Mesendoderm (in vitro differentiated cells): ENCODE results near the gene KANSL1.

ENCODE experiments used
- DNase-seq: peaks from one replicate; pipeline ENCODE4 v3.0.0; 2013
- H2AK5ac ChIP-seq: 2 replicates; pipeline ENCODE4 v1.6.1; 2013; ENCODE audit warnings: low read length, inconsistent platforms
- H2BK120ac ChIP-seq: 2 replicates; pipeline ENCODE4 v1.6.1; 2013; ENCODE audit warnings: low read depth, mild to moderate bottlenecking, low read length, moderate library complexity, mixed read lengths
- H2BK15ac ChIP-seq: replicated peaks from 2 replicates; pipeline ENCODE4 v1.6.1; 2013; ENCODE audit warnings: low read depth, mild to moderate bottlenecking, moderate library complexity
- H2BK5ac ChIP-seq: 2 replicates; pipeline ENCODE4 v1.6.1; 2013; ENCODE audit warnings: low read length, inconsistent platforms
- H3K18ac ChIP-seq: 2 replicates; pipeline ENCODE4 v1.6.1; 2013; ENCODE audit warnings: mild to moderate bottlenecking, low read length, mixed read lengths
- H3K23ac ChIP-seq: one replicate; pipeline ENCODE4 v1.6.1; 2013; ENCODE audit warnings: low read length
- H3K27ac ChIP-seq: 2 replicates; pipeline ENCODE4 v1.5.1; 2013; ENCODE audit warnings: low read depth, mild to moderate bottlenecking, inconsistent platforms, low read length, moderate library complexity
- H3K27me3 ChIP-seq: 2 replicates; pipeline ENCODE4 v1.6.1; 2013; ENCODE audit warnings: low read length, control low read depth, mild to moderate bottlenecking, inconsistent platforms; ENCODE audit not compliant: insufficient read depth, poor library complexity
- H3K36me3 ChIP-seq: 2 replicates; pipeline ENCODE4 v1.6.1; 2013; ENCODE audit warnings: low read length, inconsistent platforms; ENCODE audit not compliant: control insufficient read depth, insufficient read depth
- H3K4ac ChIP-seq: one replicate; pipeline ENCODE4 v1.6.1; 2013; ENCODE audit warnings: low read depth, mild to moderate bottlenecking, low read length, moderate library complexity
- H3K4me1 ChIP-seq: 2 replicates; pipeline ENCODE4 v1.6.1; 2013; ENCODE audit warnings: low read depth, low read length, inconsistent platforms; ENCODE audit not compliant: control insufficient read depth
- H3K4me2 ChIP-seq: 2 replicates; pipeline ENCODE4 v1.6.1; 2013; ENCODE audit warnings: low read length
- H3K4me3 ChIP-seq: 2 replicates; pipeline ENCODE4 v1.5.1; 2013; ENCODE audit warnings: mild to moderate bottlenecking, low read length
- H3K56ac ChIP-seq: one replicate; pipeline ENCODE4 v1.6.1; 2013; ENCODE audit warnings: low read length
- H3K79me1 ChIP-seq: 2 replicates; pipeline ENCODE4 v1.6.1; 2013; ENCODE audit warnings: low read length, inconsistent platforms
- H3K79me2 ChIP-seq: 2 replicates; pipeline ENCODE4 v1.6.1; 2013; ENCODE audit warnings: mild to moderate bottlenecking, low read length; ENCODE audit not compliant: control insufficient read depth, insufficient read depth
- H3K9ac ChIP-seq: 2 replicates; pipeline ENCODE4 v1.6.1; 2013; ENCODE audit warnings: low read length, inconsistent platforms
- H4K5ac ChIP-seq: one replicate; pipeline ENCODE4 v1.6.1; 2013; ENCODE audit warnings: low read length
- H4K8ac ChIP-seq: one replicate; pipeline ENCODE4 v1.6.1; 2013; ENCODE audit warnings: low read depth, mild to moderate bottlenecking, control low read depth, low read length, moderate library complexity
- WGBS: extraction: QIAGEN DNeasy Blood & Tissue Kit; methylation state at CpG from one replicate; pipeline ENCODE4 v1.1.7; 2013; ENCODE audit warnings: low lambda C conversion rate, missing lambda C conversion rate; ENCODE audit not compliant: insufficient coverage; ENCODE audit errors: extremely low coverage; 5-methylcytosine and 5-hydroxymethylcytosine counted together

Gene KANSL1

DNA sequence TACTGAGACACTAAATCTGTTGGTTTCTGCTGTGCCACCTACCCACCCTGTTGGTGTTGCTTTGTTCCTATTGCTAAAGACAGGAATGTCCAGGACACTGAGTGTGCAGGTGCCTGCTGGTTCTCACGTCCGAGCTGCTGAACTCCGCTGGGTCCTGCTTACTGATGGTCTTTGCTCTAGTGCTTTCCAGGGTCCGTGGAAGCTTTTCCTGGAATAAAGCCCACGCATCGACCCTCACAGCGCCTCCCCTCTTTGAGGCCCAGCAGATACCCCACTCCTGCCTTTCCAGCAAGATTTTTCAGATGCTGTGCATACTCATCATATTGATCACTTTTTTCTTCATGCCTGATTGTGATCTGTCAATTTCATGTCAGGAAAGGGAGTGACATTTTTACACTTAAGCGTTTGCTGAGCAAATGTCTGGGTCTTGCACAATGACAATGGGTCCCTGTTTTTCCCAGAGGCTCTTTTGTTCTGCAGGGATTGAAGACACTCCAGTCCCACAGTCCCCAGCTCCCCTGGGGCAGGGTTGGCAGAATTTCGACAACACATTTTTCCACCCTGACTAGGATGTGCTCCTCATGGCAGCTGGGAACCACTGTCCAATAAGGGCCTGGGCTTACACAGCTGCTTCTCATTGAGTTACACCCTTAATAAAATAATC, 179.6 kb downstream of the KANSL1 start:
- Histone ChIP-seq H4K8ac (no peak overlapping the region), H3K18ac (no peak overlapping the region), H3K9ac (no peak overlapping the region), H3K4ac (no peak overlapping the region), H2AK5ac (no peak overlapping the region), H3K36me3 (no peaks in the 10 kb centered on the region), H4K5ac (no peak overlapping the region), H3K56ac (no peak overlapping the region), H2BK120ac (no peak overlapping the region), H3K4me2 (no peak overlapping the region), H2BK5ac (no peak overlapping the region), H3K27ac (no peak overlapping the region), H3K23ac (no peak overlapping the region), H3K79me2 (no peaks in the 10 kb centered on the region), H3K79me1 (no peaks in the 10 kb centered on the region), H3K27me3 (no peaks in the 10 kb centered on the region), H2BK15ac (no peak overlapping the region), H3K4me1 (no peaks in the 10 kb centered on the region), H3K4me3 (no peak overlapping the region)
- DNase-seq = no peak
- WGBS = no CpG with 5 or more reads among the region's 9 CpGs

DNA sequence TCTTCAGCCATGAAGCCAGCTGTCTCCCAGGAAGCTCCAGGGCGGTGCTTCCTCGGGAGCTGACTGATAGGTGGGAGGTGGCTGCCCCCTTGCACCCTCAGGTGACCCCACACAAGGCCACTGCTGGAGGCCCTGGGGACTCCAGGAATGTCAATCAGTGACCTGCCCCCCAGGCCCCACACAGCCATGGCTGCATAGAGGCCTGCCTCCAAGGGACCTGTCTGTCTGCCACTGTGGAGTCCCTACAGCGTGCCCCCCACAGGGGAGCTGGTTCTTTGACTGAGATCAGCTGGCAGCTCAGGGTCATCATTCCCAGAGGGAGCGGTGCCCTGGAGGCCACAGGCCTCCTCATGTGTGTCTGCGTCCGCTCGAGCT, 180.1 kb downstream of the KANSL1 start:
- WGBS = no CpG with 5 or more reads among the region's 7 CpGs
- H3K79me1 ChIP-seq = no peaks in the 10 kb centered on the region
- no peaks in the 10 kb centered on the region for H3K4me1 ChIP-seq
- H3K9ac ChIP-seq = no peak overlapping the region
- no peak overlapping the region for H3K4me3 ChIP-seq
- no peaks in the 10 kb centered on the region for H3K27me3 ChIP-seq
- no peak overlapping the region for H3K27ac ChIP-seq
- no peaks in the 10 kb centered on the region for H3K36me3 ChIP-seq
- no peak overlapping the region for H2BK15ac ChIP-seq
- H2AK5ac ChIP-seq = no peak overlapping the region
- H2BK5ac ChIP-seq = no peak overlapping the region
- H3K4ac ChIP-seq = no peak overlapping the region
- no peak overlapping the region for H3K18ac ChIP-seq
- H4K5ac ChIP-seq = no peak overlapping the region
- no peak for DNase-seq
- H3K79me2 ChIP-seq = no peaks in the 10 kb centered on the region
- no peak overlapping the region for H2BK120ac ChIP-seq
- no peak overlapping the region for H3K4me2 ChIP-seq
- no peak overlapping the region for H3K23ac ChIP-seq
- no peak overlapping the region for H4K8ac ChIP-seq
- H3K56ac ChIP-seq = no peak overlapping the region

DNA sequence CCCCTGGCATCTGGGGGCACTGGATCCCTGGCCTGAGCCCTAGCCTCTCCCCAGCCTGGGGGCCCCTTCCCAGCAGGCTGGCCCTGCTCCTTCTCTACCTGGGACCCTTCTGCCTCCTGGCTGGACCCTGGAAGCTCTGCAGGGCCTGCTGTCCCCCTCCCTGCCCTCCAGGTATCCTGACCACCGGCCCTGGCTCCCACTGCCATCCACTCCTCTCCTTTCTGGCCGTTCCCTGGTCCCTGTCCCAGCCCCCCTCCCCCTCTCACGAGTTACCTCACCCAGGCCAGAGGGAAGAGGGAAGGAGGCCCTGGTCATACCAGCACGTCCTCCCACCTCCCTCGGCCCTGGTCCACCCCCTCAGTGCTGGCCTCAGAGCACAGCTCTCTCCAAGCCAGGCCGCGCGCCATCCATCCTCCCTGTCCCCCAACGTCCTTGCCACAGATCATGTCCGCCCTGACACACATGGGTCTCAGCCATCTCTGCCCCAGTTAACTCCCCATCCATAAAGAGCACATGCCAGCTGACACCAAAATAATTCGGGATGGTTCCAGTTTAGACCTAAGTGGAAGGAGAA, 180.6 kb downstream of the KANSL1 start:
- Histone ChIP-seq H2AK5ac (no peak overlapping the region), H3K4ac (no peak overlapping the region)

DNA sequence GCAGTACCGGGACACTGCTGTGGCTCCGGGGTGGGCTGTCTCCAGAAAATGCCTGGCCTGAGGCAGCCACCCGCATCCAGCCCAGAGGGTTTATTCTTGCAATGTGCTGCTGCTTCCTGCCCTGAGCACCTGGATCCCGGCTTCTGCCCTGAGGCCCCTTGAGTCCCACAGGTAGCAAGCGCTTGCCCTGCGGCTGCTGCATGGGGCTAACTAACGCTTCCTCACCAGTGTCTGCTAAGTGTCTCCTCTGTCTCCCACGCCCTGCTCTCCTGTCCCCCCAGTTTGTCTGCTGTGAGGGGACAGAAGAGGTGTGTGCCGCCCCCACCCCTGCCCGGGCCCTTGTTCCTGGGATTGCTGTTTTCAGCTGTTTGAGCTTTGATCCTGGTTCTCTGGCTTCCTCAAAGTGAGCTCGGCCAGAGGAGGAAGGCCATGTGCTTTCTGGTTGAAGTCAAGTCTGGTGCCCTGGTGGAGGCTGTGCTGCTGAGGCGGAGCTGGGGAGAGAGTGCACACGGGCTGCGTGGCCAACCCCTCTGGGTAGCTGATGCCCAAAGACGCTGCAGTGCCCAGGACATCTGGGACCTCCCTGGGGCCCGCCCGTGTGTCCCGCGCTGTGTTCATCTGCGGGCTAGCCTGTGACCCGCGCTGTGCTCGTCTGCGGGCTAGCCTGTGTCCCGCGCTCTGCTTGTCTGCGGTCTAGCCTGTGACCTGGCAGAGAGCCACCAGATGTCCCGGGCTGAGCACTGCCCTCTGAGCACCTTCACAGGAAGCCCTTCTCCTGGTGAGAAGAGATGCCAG, 181.3 kb downstream of the KANSL1 start:
- Histone ChIP-seq H3K18ac (no peak overlapping the region), H3K4me3 (no peak overlapping the region), H2BK15ac (no peak overlapping the region), H3K79me2 (no peaks in the 10 kb centered on the region), H3K79me1 (no peaks in the 10 kb centered on the region), H2BK120ac (no peak overlapping the region), H2BK5ac (no peak overlapping the region), H3K56ac (no peak overlapping the region), H3K4me1 (no peaks in the 10 kb centered on the region), H3K36me3 (no peaks in the 10 kb centered on the region), H4K8ac (no peak overlapping the region), H3K4ac (no peak overlapping the region), H2AK5ac (no peak overlapping the region), H4K5ac (no peak overlapping the region), H3K23ac (no peak overlapping the region), H3K27me3 (no peaks in the 10 kb centered on the region), H3K27ac (no peak overlapping the region), H3K9ac (no peak overlapping the region), H3K4me2 (no peak overlapping the region)
- peak; percentile 31 for DNase-seq
- WGBS = no CpG with 5 or more reads among the region's 28 CpGs

More for the DNA sequence above, 180.6 kb downstream of the KANSL1 start:
- Histone ChIP-seq H3K27ac (no peak overlapping the region), H4K5ac (no peak overlapping the region), H2BK5ac (no peak overlapping the region), H3K56ac (no peak overlapping the region), H3K4me1 (no peaks in the 10 kb centered on the region), H3K79me2 (no peaks in the 10 kb centered on the region), H3K36me3 (no peaks in the 10 kb centered on the region), H3K23ac (no peak overlapping the region), H2BK15ac (no peak overlapping the region), H3K27me3 (no peaks in the 10 kb centered on the region), H3K4me3 (no peak overlapping the region), H3K9ac (no peak overlapping the region), H3K79me1 (no peaks in the 10 kb centered on the region), H3K18ac (no peak overlapping the region), H3K4me2 (no peak overlapping the region), H2BK120ac (no peak overlapping the region), H4K8ac (no peak overlapping the region)
- WGBS = no CpG with 5 or more reads among the region's 11 CpGs
- no peak for DNase-seq

DNA sequence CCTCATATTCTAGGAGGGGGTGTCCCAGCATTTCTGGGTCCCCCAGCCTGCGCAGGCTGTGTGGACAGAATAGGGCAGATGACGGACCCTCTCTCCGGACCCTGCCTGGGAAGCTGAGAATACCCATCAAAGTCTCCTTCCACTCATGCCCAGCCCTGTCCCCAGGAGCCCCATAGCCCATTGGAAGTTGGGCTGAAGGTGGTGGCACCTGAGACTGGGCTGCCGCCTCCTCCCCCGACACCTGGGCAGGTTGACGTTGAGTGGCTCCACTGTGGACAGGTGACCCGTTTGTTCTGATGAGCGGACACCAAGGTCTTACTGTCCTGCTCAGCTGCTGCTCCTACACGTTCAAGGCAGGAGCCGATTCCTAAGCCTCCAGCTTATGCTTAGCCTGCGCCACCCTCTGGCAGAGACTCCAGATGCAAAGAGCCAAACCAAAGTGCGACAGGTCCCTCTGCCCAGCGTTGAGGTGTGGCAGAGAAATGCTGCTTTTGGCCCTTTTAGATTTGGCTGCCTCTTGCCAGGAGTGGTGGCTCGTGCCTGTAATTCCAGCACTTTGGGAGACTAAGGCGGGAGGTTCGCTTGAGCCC, 182.5 kb downstream of the KANSL1 start:
- Histone ChIP-seq H3K4ac (no peak overlapping the region), H3K79me1 (no peaks in the 10 kb centered on the region), H3K4me1 (no peaks in the 10 kb centered on the region), H3K23ac (no peak overlapping the region), H2BK15ac (no peak overlapping the region), H3K4me3 (no peak overlapping the region), H3K18ac (no peak overlapping the region), H3K56ac (no peak overlapping the region), H4K8ac (no peak overlapping the region), H2BK120ac (no peak overlapping the region), H3K9ac (no peak overlapping the region), H3K36me3 (no peaks in the 10 kb centered on the region), H3K27ac (no peak overlapping the region), H3K79me2 (no peaks in the 10 kb centered on the region), H3K27me3 (no peaks in the 10 kb centered on the region), H3K4me2 (no peak overlapping the region), H4K5ac (no peak overlapping the region), H2BK5ac (no peak overlapping the region), H2AK5ac (no peak overlapping the region)
- no CpG with 5 or more reads among the region's 16 CpGs for WGBS
- DNase-seq = peak; percentile 32
